GM19238 (cell line): ENCODE measurements around the gene EFTUD2.
"Not testable (repeated sequence)": the region's sequence is repeated elsewhere in the genome, so short reads cannot be mapped to it uniquely, and the experiment has no call there.

ENCODE experiments used
- DNase-seq: peaks from one replicate; pipeline ENCODE4 v3.0.0; 2011; ENCODE audit warnings: low spot score; ENCODE audit not compliant: insufficient read length

EFTUD2 gene

GRCh38 chr17:44899074-44899782 is at the start of gene EFTUD2:
Gene EFTUD2 (minus strand): TSS chr17:44899445. CDS start chr17:44894521, 4,924 bp downstream.
- DNase-seq = peak; percentile 88

GRCh38 chr17:44948315-44948795 is 49.1 kb upstream of the EFTUD2 start:
- no peak for DNase-seq

- peak; percentile 95 for DNase-seq
Measured at GRCh38 chr17:44947461-44948314, 48.4 kb upstream of the EFTUD2 start, which contains the start of gene KIF18B. Gene KIF18B (minus strand): TSS chr17:44947773. CDS start chr17:44936344, 11,429 bp downstream.

- DNase-seq = not testable (repeated sequence)
Measured at GRCh38 chr17:44945652-44946051, 46.4 kb upstream of the EFTUD2 start.

GRCh38 chr17:44942456-44942855 is 43.2 kb upstream of the EFTUD2 start:
- no peak for DNase-seq

- no peak for DNase-seq
Measured at GRCh38 chr17:44941712-44942331, 42.6 kb upstream of the EFTUD2 start.

- no peak for DNase-seq
Measured at GRCh38 chr17:44940768-44941167, 41.5 kb upstream of the EFTUD2 start.

GRCh38 chr17:44940317-44940716 is 41.1 kb upstream of the EFTUD2 start:
- DNase-seq = no peak

- no peak for DNase-seq
Measured at GRCh38 chr17:44935116-44935515, 35.9 kb upstream of the EFTUD2 start.

- no peak for DNase-seq
Measured at GRCh38 chr17:44934745-44935105, 35.5 kb upstream of the EFTUD2 start.

- DNase-seq = no peak
Measured at GRCh38 chr17:44933824-44934744, 34.8 kb upstream of the EFTUD2 start.

- no peak for DNase-seq
Measured at GRCh38 chr17:44932787-44933097, 33.5 kb upstream of the EFTUD2 start.

GRCh38 chr17:44932096-44932786 is 33.0 kb upstream of the EFTUD2 start:
- DNase-seq = no peak

GRCh38 chr17:44931376-44931775 is 32.1 kb upstream of the EFTUD2 start:
- no peak for DNase-seq

GRCh38 chr17:44930667-44931066 is 31.4 kb upstream of the EFTUD2 start:
- DNase-seq = no peak

GRCh38 chr17:44928950-44929720 is 29.9 kb upstream of the EFTUD2 start:
- DNase-seq = no peak

- no peak for DNase-seq
Measured at GRCh38 chr17:44928136-44928535, 28.9 kb upstream of the EFTUD2 start.

GRCh38 chr17:44927696-44928095 is 28.5 kb upstream of the EFTUD2 start:
- no peak for DNase-seq

GRCh38 chr17:44926821-44927525 is 27.7 kb upstream of the EFTUD2 start:
- DNase-seq = no peak
